K562 (cell line): ENCODE measurements around the gene WTAP. TPM values are rescaled to one million over a fixed set of nuclear protein-coding genes. Genes with fewer than 3 reads are reported as not detected.

Experiments used
- ATF7 ChIP-seq: fragments of 450-650 bp; IDR thresholded peaks from 2 replicates; pipeline ENCODE4 v1.7.1; 2014; ENCODE audit warnings: mild to moderate bottlenecking, moderate library complexity
- BCL6 ChIP-seq: fragments of 250-450 bp; sonication (Bioruptor Pico); IDR thresholded peaks from 2 replicates; pipeline ENCODE4 v1.4.0; 2020
- BRD4 ChIP-seq: fragments of 200-600 bp; sonication (generic); IDR thresholded peaks from 2 replicates; pipeline ENCODE4 v1.6.1; 2017; ENCODE audit warnings: inconsistent platforms
- FOS ChIP-seq: IDR thresholded peaks from 3 replicates; pipeline ENCODE4 v1.6.1; 2011; ENCODE audit not compliant: insufficient read length; ENCODE audit errors: extremely low read depth
- FUS ChIP-seq: fragments of 200-400 bp; formaldehyde crosslinking; optimal IDR thresholded peaks from 2 replicates; pipeline ENCODE3; 2017; ENCODE audit warnings: low read depth, low read length
- HDAC8 ChIP-seq: fragments of 450-650 bp; IDR thresholded peaks from 2 replicates; pipeline ENCODE4 v1.6.1; 2016; ENCODE audit warnings: mild to moderate bottlenecking, missing genetic modification characterization, moderate library complexity, missing compliant biosample characterization
- HOXB6 ChIP-seq: fragments of 250-450 bp; sonication (Bioruptor Pico); IDR thresholded peaks from 2 replicates; pipeline ENCODE4 v1.5.1; 2022; ENCODE audit warnings: mild to moderate bottlenecking, borderline replicate concordance
- IRF9 ChIP-seq: fragments of 450-650 bp; IDR thresholded peaks from 2 replicates; pipeline ENCODE4 v1.6.1; 2016; ENCODE audit warnings: missing biosample characterization, missing genetic modification characterization
- MXI1 ChIP-seq: IDR thresholded peaks from 2 replicates; pipeline ENCODE4 v1.6.1; 2011; ENCODE audit warnings: low read depth, mild to moderate bottlenecking, improper control_type of control experiment, low read length
- NR3C1 ChIP-seq: sonication (generic); formaldehyde crosslinking; IDR thresholded peaks from 2 replicates; pipeline ENCODE4 v1.8.1; 2022; ENCODE audit warnings: missing genetic modification reagents
- RAD21 ChIP-seq, 2 experiments: fragments of 250-450 bp in 1 of 2; fragments of 450-650 bp in 1 of 2; sonication (Bioruptor Pico) in 1 of 2; formaldehyde crosslinking in 1 of 2; IDR thresholded peaks in 1 of 2; conservative IDR thresholded peaks in 1 of 2; 2 replicates each; pipeline versions ENCODE4 v1.4.0 to v1.8.0; 2020 to 2022; ENCODE audit warnings: mild to moderate bottlenecking in 2 of 2, moderate library complexity in 1 of 2
- SMARCA4 ChIP-seq: fragments of 450-650 bp; IDR thresholded peaks from 2 replicates; pipeline ENCODE4 v1.6.1; 2016
- SPI1 ChIP-seq: IDR thresholded peaks from 2 replicates; pipeline ENCODE4 v1.6.1; 2011; ENCODE audit warnings: low read depth, low read length, control low read depth, borderline replicate concordance
- TCF7L2 ChIP-seq: fragments of 150-350 bp; IDR thresholded peaks from 2 replicates; pipeline ENCODE4 v1.6.1; 2016; ENCODE audit warnings: low read depth, mild to moderate bottlenecking, low read length, moderate library complexity
- YY1 ChIP-seq, 3 experiments: IDR thresholded peaks; 2 replicates each; pipeline ENCODE4 v1.6.1; 2011; ENCODE audit warnings: low read length in 2 of 3, mild to moderate bottlenecking in 2 of 3, moderate library complexity in 2 of 3, borderline replicate concordance in 1 of 3, control low read depth in 1 of 3, low read depth in 1 of 3; ENCODE audit not compliant: insufficient read depth in 3 of 3, insufficient replicate concordance in 2 of 3, control insufficient read depth in 1 of 3, insufficient read length in 1 of 3; ENCODE audit errors: extremely low read depth in 1 of 3
- ZBTB33 ChIP-seq: sonication (generic); formaldehyde crosslinking; IDR thresholded peaks from 2 replicates; pipeline ENCODE4 v1.8.1; 2023; ENCODE audit warnings: mild to moderate bottlenecking, missing genetic modification reagents
- ZBTB49 ChIP-seq: sonication (generic); formaldehyde crosslinking; IDR thresholded peaks from 2 replicates; pipeline ENCODE4 v1.8.0; 2022; ENCODE audit warnings: missing genetic modification reagents, mild to moderate bottlenecking, borderline replicate concordance
- ZBTB7A ChIP-seq: IDR thresholded peaks from 2 replicates; pipeline ENCODE4 v1.6.1; 2011; ENCODE audit warnings: low read depth, mild to moderate bottlenecking, low read length, moderate library complexity, borderline replicate concordance; ENCODE audit not compliant: control insufficient read depth
- ZNF124 ChIP-seq: sonication (generic); formaldehyde crosslinking; IDR thresholded peaks from 2 replicates; pipeline ENCODE4 v1.8.1; 2022; ENCODE audit warnings: missing genetic modification reagents
- ZNF165 ChIP-seq: fragments of 250-450 bp; sonication (Bioruptor Pico); IDR thresholded peaks from 2 replicates; pipeline ENCODE4 v1.4.0; 2020; ENCODE audit warnings: borderline replicate concordance
- ZNF280B ChIP-seq: fragments of 250-450 bp; sonication (Bioruptor Pico); IDR thresholded peaks from 2 replicates; pipeline ENCODE4 v1.5.1; 2021; ENCODE audit warnings: mild to moderate bottlenecking
- ZNF586 ChIP-seq: fragments of 450-650 bp; formaldehyde crosslinking; conservative IDR thresholded peaks from 2 replicates; pipeline ENCODE4 v1.4.0; 2020; ENCODE audit warnings: mild to moderate bottlenecking, moderate library complexity
- polyA plus RNA-seq, 8 experiments: library from polyadenylated mRNA; depleted of rRNA in 4 of 8; stranded (reverse) in 5 of 8; unstranded in 3 of 8; fragments of >200 nt; fragmentation: Nextera tagmentation in 2 of 8; fragmentation: Illumina TruSeq in 1 of 8; extraction: Ambion mirVana in 2 of 8; extraction: Trizol in 1 of 8; gene quantifications; 2 replicates each; pipeline versions ENCODE4 v1.2.1 to v1.2.3, GENCODE V29; 2011 to 2014; ENCODE audit warnings: inconsistent platforms in 1 of 8, missing spikeins in 1 of 8
- total RNA-seq, 7 experiments: library from RNA; depleted of rRNA in 6 of 7; stranded (reverse); fragments of >200 nt in 6 of 7; fragmentation: Illumina TruSeq in 2 of 7; extraction: Trizol in 2 of 7; gene quantifications; 2 replicates each; pipeline versions ENCODE4 v1.2.1 to v1.2.3, GENCODE V29; 2011 to 2021; ENCODE audit warnings: low replicate concordance in 1 of 7

WTAP gene
- total and polyA plus RNA-seq, 9 of the 15 experiments (the other 6 are each of a cell fraction or from before 2014, with no cell fraction given) = 52.4 to 156 (median 110) TPM

GRCh38 chr6:159805440-159806020 is 78.2 kb downstream of the WTAP start (continued):
- no peak for TF ChIP-seq ZBTB7A
- TF ChIP-seq FUS = no peak
- TF ChIP-seq HOXB6 = no peak
- TF ChIP-seq ZNF124 (CRISPR knock-in tag) = no peak
- no peak for TF ChIP-seq ZBTB49 (CRISPR knock-in tag)
- no peak for TF ChIP-seq BCL6
- peak; percentile 26; the same call in 1 of the 2 replicates for TF ChIP-seq ATF7
- TF ChIP-seq ZNF165 (CRISPR knock-in tag) = 0 out of 2 replicates have a peak, but pooled peaks have one; percentile 45
- peak; percentile 22; the same call in 1 of the 2 replicates for TF ChIP-seq SMARCA4
- TF ChIP-seq MXI1 = no peak
- no peak for TF ChIP-seq ZNF280B
- TF ChIP-seq SPI1 = no peak
- TF ChIP-seq FOS = no peak
- no peak for TF ChIP-seq ZNF586 (CRISPR knock-in tag)
- no peak for TF ChIP-seq TCF7L2
- TF ChIP-seq IRF9 (tag) = 0 out of 2 replicates have a peak, but pooled peaks have one; percentile 9
- TF ChIP-seq YY1 (IDR thresholded peaks at IDR 0.05; ENCODE audit: borderline replicate concordance in 1 of 3, control insufficient read depth in 1 of 3, extremely low read depth in 1 of 3, insufficient read depth in 3 of 3, insufficient read length in 1 of 3, insufficient replicate concordance in 2 of 3, low read depth in 1 of 3, low read length in 2 of 3) = no peak
- TF ChIP-seq ZBTB33 (CRISPR knock-in tag) = no peak
- TF ChIP-seq NR3C1 (CRISPR knock-in tag) = no peak
- no peak for TF ChIP-seq BRD4
- TF ChIP-seq HDAC8 (tag) = no peak
- no peak for TF ChIP-seq RAD21 (CRISPR knock-in tag; conservative IDR thresholded peaks at IDR 0.05 in 1 of 2, IDR thresholded peaks at IDR 0.05 in 1 of 2)
